ENCODE data around the gene IMPA2. TPM values are rescaled to one million over a fixed set of nuclear protein-coding genes. Genes with fewer than 3 reads are reported as not detected.

Gene IMPA2
- total and polyA plus RNA-seq, 2 of the 4 experiments (the other 2 are of a cell fraction): 5.4 to 5.5 TPM

- Histone ChIP-seq H3K9me1 (ENCODE audit: insufficient read depth, low read length) (no peaks in the 10 kb centered on the region), H4K20me1 (ENCODE audit: insufficient read depth, low read length) (no peaks in the 10 kb centered on the region), H2AK9ac (replicated peaks; ENCODE audit: low read depth, low read length, poor library complexity) (no peak overlapping the region), H2AFZ (replicated peaks; ENCODE audit: low read length, poor library complexity) (no peak overlapping the region), H3K27ac (ENCODE audit: insufficient read depth, low read length) (no peak overlapping the region), H3K36me3 (ENCODE audit: control insufficient read depth, insufficient read depth, low read length) (no peaks in the 10 kb centered on the region), H2BK20ac (ENCODE audit: low read depth, low read length) (no peak overlapping the region), H3K56ac (ENCODE audit: extremely low read depth, insufficient read depth, low read length) (no peak overlapping the region), H3K18ac (ENCODE audit: low read depth, low read length) (no peak overlapping the region), H3K4ac (ENCODE audit: low read depth, low read length) (no peak overlapping the region), H4K8ac (ENCODE audit: low read depth in 2 of 2, low read length in 2 of 2) (no peak overlapping the region), H2BK15ac (ENCODE audit: low read depth, low read length) (no peak overlapping the region), H4K91ac (ENCODE audit: insufficient read depth, low read depth, low read length) (no peak overlapping the region), H4K5ac (ENCODE audit: low read depth, low read length) (no peak overlapping the region), H3K79me1 (ENCODE audit: low read depth in 1 of 2, low read length in 2 of 2) (no peaks in the 10 kb centered on the region), H2BK120ac (ENCODE audit: low read depth, low read length) (no peak overlapping the region), H3K27me3 (ENCODE audit: control insufficient read depth, insufficient read depth, low read length) (peaks cover 5% of the 10 kb centered on the region; the same call in 1 of the 2 replicates), H3K14ac (replicated peaks; ENCODE audit: low read depth, low read length) (no peak overlapping the region), H2AK5ac (ENCODE audit: low read depth, low read length) (no peak overlapping the region), H3K23ac (ENCODE audit: low read depth, low read length) (no peak overlapping the region), H3K9me3 (ENCODE audit: control insufficient read depth, insufficient read depth, low read length) (no peaks in the 10 kb centered on the region), H3K4me1 (ENCODE audit: control insufficient read depth, insufficient read depth, low read length) (no peaks in the 10 kb centered on the region), H3K9ac (ENCODE audit: low read depth, low read length) (no peak overlapping the region), H3K4me2 (ENCODE audit: low read depth, low read length) (no peak overlapping the region), H3K4me3 (ENCODE audit: insufficient read depth, low read depth, low read length) (no peak overlapping the region), H2BK5ac (ENCODE audit: low read depth, low read length, poor library complexity, severe bottlenecking) (no peak overlapping the region)
- TF ChIP-seq BHLHE40 (IDR thresholded peaks at IDR 0.05; ENCODE audit: low read depth, low read length) (no peak), MXI1 (IDR thresholded peaks at IDR 0.05; ENCODE audit: borderline replicate concordance, low read depth, low read length) (no peak), MAFK (IDR thresholded peaks at IDR 0.05; ENCODE audit: low read depth, low read length) (0 out of 2 replicates have a peak, but pooled peaks have one; percentile 32)
- POLR2A ChIA-PET (ENCODE audit: unreplicated experiment): no interaction called here
- no TSS peak for BruUV-seq (replicated peaks)
- dilution Hi-C loops (cut with HindIII; ENCODE audit: low sequenced_read_pairs, unreplicated experiment): no loop called here
- intact Hi-C loops (cut with micrococcal nuclease): no loop called here
- CTCF ChIA-PET: no interaction called here
- in situ Hi-C loops (cut with MboI; ENCODE audit: low sequenced_read_pairs): no loop called here
- WGBS, 2 experiments (ENCODE audit: extremely low coverage in 2 of 2, insufficient read length in 1 of 2): 80% methylated on average over 2 of the region's 6 CpGs; no CpG with 5 or more reads in 1 of the 2 experiments
- ATAC-seq (ENCODE audit: low read depth) (no peak), DNase-seq (peak; percentile 30)
Observed at GRCh38 chr18:12079491-12080237, 98.4 kb downstream of the IMPA2 start.

Small RNAs within 50 kb of the gene (microRNA-seq; reads per million reads assigned to microRNA genes)
- not detected for gene AP001542.1 (ENCODE audit: insufficient read depth, insufficient read length)

Small RNAs within 50 kb of the gene (small RNA-seq; reads per million reads assigned to genes)
- 0 reads per million in 5 experiments for gene AP001542.1

Other genes with a start within 250 kb of the IMPA2 start
- gene CHMP1B, start 130.1 kb upstream of the IMPA2 start, total RNA-seq (2012; rRNA removed): 39.4 and 69.7 TPM in 2 replicates
- gene CHMP1B, start 130.1 kb upstream of the IMPA2 start, polyA plus RNA-seq (2012; rRNA removed): 21.1 and 26.9 TPM in 2 replicates
- gene MPPE1, start 73.2 kb upstream of the IMPA2 start, total RNA-seq (2012; rRNA removed): 13.8 and 22.5 TPM in 2 replicates
- gene MPPE1, start 73.2 kb upstream of the IMPA2 start, polyA plus RNA-seq (2012; rRNA removed): 18.9 and 19.9 TPM in 2 replicates
- gene ANKRD62, start 112.3 kb downstream of the IMPA2 start, total RNA-seq (2012; rRNA removed): not detected in 2 replicates
- gene ANKRD62, start 112.3 kb downstream of the IMPA2 start, polyA plus RNA-seq (2012; rRNA removed): not detected in 2 replicates